HL-60 (cell line): ENCODE data around the gene CAMK2G.

ENCODE experiments used
- DNase-seq, 2 experiments: peaks; one replicate each; pipeline ENCODE4 v3.0.0-alpha.2; 2010 to 2020; ENCODE audit warnings: low read depth in 1 of 2, low spot score in 1 of 2
- H3K27ac ChIP-seq: fragments of 250-450 bp; sonication (Bioruptor Pico); replicated peaks from 2 replicates; pipeline ENCODE4 v1.5.1; 2020; ENCODE audit warnings: mild to moderate bottlenecking, moderate library complexity
- H3K27me3 ChIP-seq: fragments of 250-450 bp; sonication (Bioruptor Pico); 2 replicates; pipeline ENCODE4 v1.5.1; 2021; ENCODE audit warnings: mild to moderate bottlenecking, moderate library complexity; ENCODE audit not compliant: insufficient read depth, poor library complexity, severe bottlenecking
- H3K4me3 ChIP-seq: replicated peaks from 2 replicates; pipeline ENCODE4 v1.5.1; 2011; ENCODE audit warnings: mild to moderate bottlenecking, control low read depth, low read length; ENCODE audit not compliant: insufficient read depth
- CTCF ChIP-seq: IDR thresholded peaks from one replicate; pipeline ENCODE4 v1.5.1; 2011; ENCODE audit warnings: low read length, control low read depth, inconsistent platforms; ENCODE audit not compliant: insufficient read depth
- GABPA ChIP-seq: IDR thresholded peaks from 2 replicates; pipeline ENCODE4 v1.6.1; 2012; ENCODE audit warnings: low read depth
- POLR2AphosphoS5 ChIP-seq: IDR thresholded peaks from 2 replicates; pipeline ENCODE4 v1.6.1; 2012; ENCODE audit warnings: low read depth
- REST ChIP-seq: IDR thresholded peaks from 2 replicates; pipeline ENCODE4 v1.6.1; 2012; ENCODE audit warnings: low read depth; ENCODE audit not compliant: insufficient replicate concordance
- SPI1 ChIP-seq: IDR thresholded peaks from 2 replicates; pipeline ENCODE4 v1.6.1; 2012; ENCODE audit warnings: low read depth, mild to moderate bottlenecking, borderline replicate concordance

CAMK2G gene

GRCh38 chr10:73786512-73786885 lies 87.9 kb downstream of the CAMK2G start:
- Histone ChIP-seq H3K4me3 (peak overlapping the region; percentile 68), H3K27me3 (no peaks in the 10 kb centered on the region), H3K27ac (peak overlapping the region; percentile 83)
- TF ChIP-seq POLR2AphosphoS5: no peak
- no peak for TF ChIP-seq CTCF
- TF ChIP-seq SPI1: no peak
- TF ChIP-seq GABPA: no peak
- no peak for TF ChIP-seq REST
- no peak for DNase-seq

- peak; percentile 41 to 45 for DNase-seq
- Histone ChIP-seq H3K4me3 (peak overlapping the region; percentile 68), H3K27me3 (no peaks in the 10 kb centered on the region), H3K27ac (peak overlapping the region; percentile 83)
- TF ChIP-seq POLR2AphosphoS5 (no peak), SPI1 (no peak), REST (peak; percentile 92), GABPA (no peak), CTCF (no peak)
These were observed 88.4 kb downstream of the CAMK2G start for GRCh38 chr10:73785721-73786511.

DNA sequence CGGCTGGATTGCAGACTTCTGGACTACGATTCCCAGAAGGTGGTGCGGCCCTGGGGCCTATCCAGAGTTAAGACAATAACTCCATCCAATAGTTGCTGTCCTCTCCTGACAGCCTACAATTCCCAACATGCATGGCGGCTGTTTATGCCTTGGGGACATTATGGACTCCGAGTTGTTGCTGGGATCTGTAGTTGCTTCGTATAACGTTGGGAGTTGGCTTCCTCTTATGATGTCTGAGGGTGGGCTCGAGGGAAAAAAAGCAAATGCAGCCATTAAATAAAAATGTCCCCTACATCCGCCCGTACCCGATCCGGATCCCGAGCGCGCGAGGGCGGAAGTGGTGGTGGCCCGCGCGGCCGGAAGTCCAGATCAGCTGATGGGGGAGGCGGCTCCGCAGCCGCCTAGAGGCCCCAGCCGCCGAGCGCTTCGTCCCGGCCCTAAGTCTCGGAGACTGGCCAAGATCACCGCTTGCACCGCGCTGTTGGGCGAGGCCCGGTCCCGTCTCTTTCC lies 89.1 kb downstream of the CAMK2G start, which contains the start of gene ZSWIM8:
Gene ZSWIM8 (plus strand): TSS at position 396 of the 510 bp plus-strand sequence. CDS start 273 bp downstream, outside the sequence.
- no peak for TF ChIP-seq REST
- peak; percentile 63; the same call in 1 of the 2 replicates for TF ChIP-seq SPI1
- no peak for TF ChIP-seq CTCF
- peak; percentile 94 for TF ChIP-seq GABPA
- H3K4me3 ChIP-seq: peak within 1 kb of the TSS; percentile 68
- peak; percentile 76 to 94 for DNase-seq
- no peaks in the 10 kb centered on the region for H3K27me3 ChIP-seq
- peak within 1 kb of the TSS; percentile 83 for H3K27ac ChIP-seq
